Measurements from ENCODE around the gene OXCT2.

Gene OXCT2

DNA sequence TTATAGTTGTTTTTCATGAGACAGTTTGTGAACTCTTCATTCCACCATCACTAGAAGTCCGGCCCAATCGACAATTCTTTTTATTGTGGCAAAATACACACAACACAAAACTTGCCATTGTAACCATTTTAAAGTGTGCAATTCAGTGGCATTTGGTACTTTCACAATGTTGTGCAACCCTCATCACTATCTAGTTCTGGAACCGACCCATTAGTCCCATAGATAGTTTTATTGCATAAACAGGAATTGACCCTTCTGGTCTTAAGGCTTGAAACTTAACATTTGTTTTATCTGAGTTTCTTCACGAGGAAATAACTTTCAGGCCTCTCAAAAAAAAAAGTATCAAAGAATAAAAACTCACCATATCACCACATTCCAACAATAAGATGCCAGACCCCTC is 41.3 kb downstream of the OXCT2 start:
- no peak for DNase-seq (ENCODE audit: low read depth)
- no peak overlapping the region for H3K4me3 ChIP-seq (ENCODE audit: low read depth, low read length)
- TF ChIP-seq, protein P1, sequence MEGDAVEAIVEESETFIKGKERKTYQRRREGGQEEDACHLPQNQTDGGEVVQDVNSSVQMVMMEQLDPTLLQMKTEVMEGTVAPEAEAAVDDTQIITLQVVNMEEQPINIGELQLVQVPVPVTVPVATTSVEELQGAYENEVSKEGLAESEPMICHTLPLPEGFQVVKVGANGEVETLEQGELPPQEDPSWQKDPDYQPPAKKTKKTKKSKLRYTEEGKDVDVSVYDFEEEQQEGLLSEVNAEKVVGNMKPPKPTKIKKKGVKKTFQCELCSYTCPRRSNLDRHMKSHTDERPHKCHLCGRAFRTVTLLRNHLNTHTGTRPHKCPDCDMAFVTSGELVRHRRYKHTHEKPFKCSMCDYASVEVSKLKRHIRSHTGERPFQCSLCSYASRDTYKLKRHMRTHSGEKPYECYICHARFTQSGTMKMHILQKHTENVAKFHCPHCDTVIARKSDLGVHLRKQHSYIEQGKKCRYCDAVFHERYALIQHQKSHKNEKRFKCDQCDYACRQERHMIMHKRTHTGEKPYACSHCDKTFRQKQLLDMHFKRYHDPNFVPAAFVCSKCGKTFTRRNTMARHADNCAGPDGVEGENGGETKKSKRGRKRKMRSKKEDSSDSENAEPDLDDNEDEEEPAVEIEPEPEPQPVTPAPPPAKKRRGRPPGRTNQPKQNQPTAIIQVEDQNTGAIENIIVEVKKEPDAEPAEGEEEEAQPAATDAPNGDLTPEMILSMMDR (IDR thresholded peaks at IDR 0.05; ENCODE audit: insufficient read depth, low read depth, low read length, missing control alignments) = no peak

DNA sequence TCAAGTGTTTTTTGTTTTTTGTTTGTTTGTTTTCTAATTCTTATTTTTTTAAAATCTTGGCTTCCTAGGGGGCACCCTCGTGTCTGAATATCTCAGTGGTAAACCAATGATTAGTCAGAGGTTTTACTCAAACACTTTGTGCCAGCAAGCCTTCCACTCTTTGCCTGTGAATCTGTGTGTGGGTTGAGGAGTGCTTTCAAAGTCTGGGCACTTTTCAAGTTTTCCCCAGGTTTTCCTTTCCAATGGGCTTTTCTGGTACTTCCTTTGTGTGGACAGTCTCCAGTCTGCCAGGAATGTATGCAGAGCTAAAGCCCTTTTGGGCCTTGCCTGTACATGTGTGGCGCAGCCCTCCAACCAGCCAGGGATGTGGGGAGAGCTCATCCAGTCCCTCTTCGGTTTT is 42.1 kb downstream of the OXCT2 start:
- H3K4me3 ChIP-seq (ENCODE audit: low read depth, low read length) = no peak overlapping the region
- no peak for DNase-seq (ENCODE audit: low read depth)
- TF ChIP-seq, protein P1 (IDR thresholded peaks at IDR 0.05; ENCODE audit: insufficient read depth, low read depth, low read length, missing control alignments) = no peak

DNA sequence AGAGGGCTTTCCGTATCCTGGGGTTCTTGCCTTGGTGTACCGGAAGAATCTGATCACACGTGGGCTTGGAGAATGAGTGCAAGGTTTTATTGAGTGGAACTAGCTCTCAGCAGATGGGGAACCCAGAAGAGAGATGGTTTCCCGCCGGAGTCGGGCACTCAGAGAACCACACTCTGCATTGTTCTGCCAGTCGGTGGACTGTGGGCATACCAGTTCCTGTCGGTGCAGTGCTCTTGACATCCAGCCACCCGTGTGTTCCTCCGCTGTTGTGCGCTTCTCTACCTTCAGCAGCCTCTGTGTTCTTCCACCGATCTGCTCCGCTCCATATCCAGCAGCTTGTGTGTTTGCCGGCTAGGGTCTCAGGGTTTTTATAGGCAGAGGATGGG is 43.2 kb downstream of the OXCT2 start:
- TF ChIP-seq, protein P1 (IDR thresholded peaks at IDR 0.05; ENCODE audit: insufficient read depth, low read depth, low read length, missing control alignments) = no peak
- DNase-seq (ENCODE audit: low read depth) = peak; percentile 55
- H3K4me3 ChIP-seq (ENCODE audit: low read depth, low read length) = peak overlapping the region; percentile 51

DNA sequence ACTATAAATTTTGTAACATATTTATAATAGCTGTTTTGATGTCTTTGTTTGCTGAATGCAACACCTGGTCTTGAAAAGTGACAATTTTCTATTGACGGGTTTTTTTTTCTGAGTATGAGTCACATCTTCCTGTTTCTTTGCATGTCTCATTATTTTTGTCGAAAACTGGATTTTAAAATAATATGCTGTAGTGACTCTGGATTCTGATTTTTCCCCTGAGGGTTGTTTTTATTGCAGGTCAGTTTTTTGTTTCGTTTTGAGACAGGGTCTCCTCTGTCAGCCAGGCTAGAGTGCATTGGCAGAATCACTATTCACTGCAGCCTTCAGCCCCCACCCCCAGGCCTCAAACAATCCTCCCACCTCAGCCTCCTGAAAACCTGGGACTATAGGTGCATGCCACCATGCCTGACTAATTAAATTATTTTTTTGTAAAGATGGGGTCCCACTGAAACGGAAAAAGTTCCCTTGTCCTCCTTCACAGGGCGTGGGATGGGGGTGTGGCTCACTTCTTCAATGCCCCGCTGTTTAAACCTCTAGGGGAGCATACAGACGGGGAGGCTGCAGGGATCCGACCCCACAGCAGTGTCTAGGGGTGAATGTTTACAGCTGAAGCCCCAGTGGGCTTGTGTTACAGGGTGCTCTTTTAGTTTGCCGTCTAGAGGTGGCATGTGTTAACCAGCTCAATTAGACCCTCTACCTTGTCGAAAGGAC is 43.8 kb downstream of the OXCT2 start:
- H3K4me3 ChIP-seq (ENCODE audit: low read depth, low read length) = peak overlapping the region; percentile 51
- TF ChIP-seq, protein P1 (IDR thresholded peaks at IDR 0.05; ENCODE audit: insufficient read depth, low read depth, low read length, missing control alignments) = no peak
- peak; percentile 68 for DNase-seq (ENCODE audit: low read depth)

DNA sequence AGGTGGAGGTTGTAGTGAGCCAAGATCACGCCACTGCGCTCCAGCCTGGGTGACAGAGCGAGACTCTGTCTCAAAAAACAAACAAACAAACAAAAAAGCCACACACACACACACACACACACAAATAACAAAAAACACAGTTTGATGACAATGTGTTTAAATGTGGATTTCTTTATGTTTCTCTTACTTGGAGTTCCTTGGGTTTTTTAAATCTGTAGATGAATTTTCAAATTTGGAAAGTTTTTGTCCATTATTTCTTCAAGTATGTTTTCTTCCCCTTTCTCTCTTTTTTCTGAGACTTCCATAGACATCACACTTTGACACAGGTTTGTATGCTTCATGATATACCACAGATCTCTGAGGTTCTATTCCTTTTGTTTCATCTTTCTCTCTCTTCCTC is 44.5 kb downstream of the OXCT2 start:
- DNase-seq (ENCODE audit: low read depth) = no peak
- H3K4me3 ChIP-seq (ENCODE audit: low read depth, low read length) = no peak overlapping the region
- TF ChIP-seq, protein P1 (IDR thresholded peaks at IDR 0.05; ENCODE audit: insufficient read depth, low read depth, low read length, missing control alignments) = no peak

DNA sequence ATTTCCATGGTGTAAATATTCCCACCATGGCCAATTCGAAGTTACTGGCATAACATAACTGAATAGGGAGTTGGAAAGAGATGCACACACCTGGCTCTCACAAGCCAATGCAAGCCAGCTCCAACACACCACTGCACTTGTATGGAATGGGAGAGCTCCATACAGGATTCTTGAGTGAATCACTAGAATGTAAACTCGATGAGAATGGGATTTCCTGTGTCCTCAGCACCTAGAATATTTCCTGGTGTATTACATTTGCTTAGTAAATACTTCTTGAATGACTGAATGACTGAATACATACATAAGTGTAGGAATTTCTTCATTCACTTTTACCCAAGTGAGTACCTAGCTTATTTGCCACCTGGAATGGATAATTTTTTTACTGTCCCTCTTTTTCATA is 48.7 kb downstream of the OXCT2 start:
- DNase-seq (ENCODE audit: low read depth) = no peak
- no peak overlapping the region for H3K4me3 ChIP-seq (ENCODE audit: low read depth, low read length)
- TF ChIP-seq, protein P1 (IDR thresholded peaks at IDR 0.05; ENCODE audit: insufficient read depth, low read depth, low read length, missing control alignments) = no peak

DNA sequence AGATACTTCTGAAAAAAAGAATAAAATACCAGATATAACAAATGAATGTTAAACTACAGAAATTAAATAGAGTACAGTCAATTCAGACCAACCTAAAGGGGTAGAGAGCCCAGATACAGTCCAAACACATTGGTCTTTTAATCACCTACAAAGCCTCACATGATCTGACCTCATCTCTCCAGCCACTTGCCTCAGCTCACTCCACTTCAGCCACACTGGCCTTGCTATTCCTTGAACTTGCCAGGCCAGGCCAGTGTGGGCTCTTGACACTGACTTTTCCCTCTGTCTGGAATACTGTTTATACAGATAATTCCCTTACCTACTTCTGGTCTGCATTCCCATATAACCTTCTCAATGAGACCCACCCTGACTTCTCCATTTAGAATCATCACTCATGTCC is 49.5 kb downstream of the OXCT2 start:
- no peak for DNase-seq (ENCODE audit: low read depth)
- TF ChIP-seq, protein P1 (IDR thresholded peaks at IDR 0.05; ENCODE audit: insufficient read depth, low read depth, low read length, missing control alignments) = no peak
- H3K4me3 ChIP-seq (ENCODE audit: low read depth, low read length) = no peak overlapping the region
